WTC11 (cell line): ENCODE measurements around the gene SLTM.

Experiments
- JUN ChIP-seq: sonication (generic); formaldehyde crosslinking; IDR thresholded peaks from 2 replicates; pipeline ENCODE4 v1.8.0; 2023; ENCODE audit warnings: mild to moderate bottlenecking, missing genetic modification reagents
- STAT6 ChIP-seq: sonication (generic); formaldehyde crosslinking; conservative IDR thresholded peaks from 2 replicates; pipeline ENCODE4 v1.8.1; 2023; ENCODE audit warnings: mild to moderate bottlenecking, low read depth, missing genetic modification reagents, moderate library complexity
- ZBTB43 ChIP-seq: sonication (generic); formaldehyde crosslinking; IDR thresholded peaks from 2 replicates; pipeline ENCODE4 v1.8.1; 2023; ENCODE audit warnings: mild to moderate bottlenecking, missing genetic modification reagents
- ZNF263 ChIP-seq: sonication (generic); formaldehyde crosslinking; IDR thresholded peaks from 2 replicates; pipeline ENCODE4 v1.8.1; 2022; ENCODE audit warnings: low read depth, mild to moderate bottlenecking, moderate library complexity, missing genetic modification reagents
- ZNF317 ChIP-seq: sonication (generic); formaldehyde crosslinking; IDR thresholded peaks from 2 replicates; pipeline ENCODE4 v1.8.1; 2023; ENCODE audit warnings: low read depth, mild to moderate bottlenecking, moderate library complexity, missing genetic modification reagents, borderline replicate concordance
- TF ChIP-seq, protein P1 (sequence below): sonication (generic); formaldehyde crosslinking; conservative IDR thresholded peaks from 2 replicates; pipeline ENCODE4 v1.8.1; 2022; ENCODE audit warnings: mild to moderate bottlenecking, missing genetic modification reagents
- TF ChIP-seq, protein P2 (sequence below): fragments of 200-600 bp; IDR thresholded peaks from 2 replicates; pipeline ENCODE4 v1.8.0; 2022; ENCODE audit warnings: antibody characterized with exemption
- TF ChIP-seq, protein P3 (sequence below): sonication (generic); formaldehyde crosslinking; IDR thresholded peaks from 2 replicates; pipeline ENCODE4 v1.8.0; 2022; ENCODE audit warnings: mild to moderate bottlenecking, missing genetic modification reagents

GRCh38 chr15:58898150-58898680, 35.3 kb downstream of the SLTM start:
- TF ChIP-seq, protein P1, sequence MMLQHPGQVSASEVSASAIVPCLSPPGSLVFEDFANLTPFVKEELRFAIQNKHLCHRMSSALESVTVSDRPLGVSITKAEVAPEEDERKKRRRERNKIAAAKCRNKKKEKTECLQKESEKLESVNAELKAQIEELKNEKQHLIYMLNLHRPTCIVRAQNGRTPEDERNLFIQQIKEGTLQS, result no peak
- TF ChIP-seq, protein P2, sequence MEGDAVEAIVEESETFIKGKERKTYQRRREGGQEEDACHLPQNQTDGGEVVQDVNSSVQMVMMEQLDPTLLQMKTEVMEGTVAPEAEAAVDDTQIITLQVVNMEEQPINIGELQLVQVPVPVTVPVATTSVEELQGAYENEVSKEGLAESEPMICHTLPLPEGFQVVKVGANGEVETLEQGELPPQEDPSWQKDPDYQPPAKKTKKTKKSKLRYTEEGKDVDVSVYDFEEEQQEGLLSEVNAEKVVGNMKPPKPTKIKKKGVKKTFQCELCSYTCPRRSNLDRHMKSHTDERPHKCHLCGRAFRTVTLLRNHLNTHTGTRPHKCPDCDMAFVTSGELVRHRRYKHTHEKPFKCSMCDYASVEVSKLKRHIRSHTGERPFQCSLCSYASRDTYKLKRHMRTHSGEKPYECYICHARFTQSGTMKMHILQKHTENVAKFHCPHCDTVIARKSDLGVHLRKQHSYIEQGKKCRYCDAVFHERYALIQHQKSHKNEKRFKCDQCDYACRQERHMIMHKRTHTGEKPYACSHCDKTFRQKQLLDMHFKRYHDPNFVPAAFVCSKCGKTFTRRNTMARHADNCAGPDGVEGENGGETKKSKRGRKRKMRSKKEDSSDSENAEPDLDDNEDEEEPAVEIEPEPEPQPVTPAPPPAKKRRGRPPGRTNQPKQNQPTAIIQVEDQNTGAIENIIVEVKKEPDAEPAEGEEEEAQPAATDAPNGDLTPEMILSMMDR, result no peak
- no peak for TF ChIP-seq ZNF263 (CRISPR knock-in tag)
- TF ChIP-seq JUN, result no peak
- no peak for TF ChIP-seq ZNF317 (CRISPR knock-in tag)
- no peak for TF ChIP-seq STAT6 (CRISPR knock-in tag)
- TF ChIP-seq, protein P3, sequence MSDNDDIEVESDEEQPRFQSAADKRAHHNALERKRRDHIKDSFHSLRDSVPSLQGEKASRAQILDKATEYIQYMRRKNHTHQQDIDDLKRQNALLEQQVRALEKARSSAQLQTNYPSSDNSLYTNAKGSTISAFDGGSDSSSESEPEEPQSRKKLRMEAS (CRISPR knock-in tag), result no peak
- TF ChIP-seq ZBTB43 (CRISPR knock-in tag), result no peak
